Colonic mucosa (tissue), 4 donors: Measurements from ENCODE around the gene PTPRN2. TPM values are rescaled to one million over a fixed set of nuclear protein-coding genes. Genes with fewer than 3 reads are reported as not detected.

Source experiments
- DNase-seq: peaks from one replicate; pipeline ENCODE4 v3.0.0-alpha.2; 2020
- H3K27ac ChIP-seq: fragments of 200-600 bp; one replicate; pipeline ENCODE4 v1.8.0; 2021
- H3K27me3 ChIP-seq: fragments of 200-600 bp; one replicate; pipeline ENCODE4 v1.8.0; 2021
- H3K36me3 ChIP-seq: fragments of 200-600 bp; one replicate; pipeline ENCODE4 v1.8.0; 2021
- H3K4me1 ChIP-seq: fragments of 200-600 bp; one replicate; pipeline ENCODE4 v1.8.0; 2021; ENCODE audit warnings: mild to moderate bottlenecking
- H3K4me3 ChIP-seq: fragments of 200-600 bp; one replicate; pipeline ENCODE4 v1.8.0; 2021
- H3K9ac ChIP-seq, 2 donors: one replicate each; pipeline ENCODE4 v1.7.0; 2013; ENCODE audit warnings: control low read depth in 2 of 2, low read depth in 2 of 2, low read length in 2 of 2
- H3K9me3 ChIP-seq: fragments of 200-600 bp; one replicate; pipeline ENCODE4 v1.8.0; 2021
- CTCF ChIP-seq: fragments of 200-600 bp; IDR thresholded peaks from one replicate; pipeline ENCODE4 v1.8.0; 2022; ENCODE audit warnings: antibody characterized with exemption, mild to moderate bottlenecking
- intact Hi-C: fragments of 100-400 bp; cut with DNase I; formaldehyde crosslinking; loops from one replicate; pipeline ENCODE4 v1.14.1; 2022
- total RNA-seq, 2 donors: library from RNA; stranded (reverse); fragmentation: NEBNext Ultra II Directional in 1 of 2; extraction: Animal tissue kit (Norgen Biotek cat#: 25700) in 1 of 2; gene quantifications; one replicate each; pipeline ENCODE4 v1.2.1, GENCODE V29; 2021
- donor health status: healthy.
- donor health status: DM: no; HTN: no; CAD: no.
- donor health status: DM: no; HTN: no; CAD: no.

The PTPRN2 gene
- total RNA-seq, 2 donors from 2014 or later: 14.7 to 21.6 TPM

GRCh38 chr7:158024351-158024715 lies 563.3 kb downstream of the PTPRN2 start:
- H3K36me3 ChIP-seq: no peaks in the 10 kb centered on the region
- TF ChIP-seq CTCF: no peak
- H3K9ac ChIP-seq: no peak overlapping the region
- no peak overlapping the region for H3K4me3 ChIP-seq
- intact Hi-C loops: no loop called here
- DNase-seq: no peak
- H3K27ac ChIP-seq: no peak overlapping the region
- no peaks in the 10 kb centered on the region for H3K4me1 ChIP-seq
- H3K27me3 ChIP-seq: no peaks in the 10 kb centered on the region
- H3K9me3 ChIP-seq: no peaks in the 10 kb centered on the region

GRCh38 chr7:158023681-158024350 lies 563.8 kb downstream of the PTPRN2 start:
- H3K27ac ChIP-seq: no peak overlapping the region
- H3K27me3 ChIP-seq: no peaks in the 10 kb centered on the region
- no peaks in the 10 kb centered on the region for H3K4me1 ChIP-seq
- intact Hi-C loops: no loop called here
- no peak overlapping the region for H3K4me3 ChIP-seq
- no peak overlapping the region for H3K9ac ChIP-seq
- no peaks in the 10 kb centered on the region for H3K9me3 ChIP-seq
- DNase-seq: no peak
- TF ChIP-seq CTCF: no peak
- H3K36me3 ChIP-seq: no peaks in the 10 kb centered on the region

- intact Hi-C loops: no loop called here
- Histone ChIP-seq H3K36me3 (no peaks in the 10 kb centered on the region), H3K27ac (no peak overlapping the region), H3K4me3 (no peak overlapping the region), H3K9ac (no peak overlapping the region), H3K9me3 (no peaks in the 10 kb centered on the region), H3K27me3 (no peaks in the 10 kb centered on the region), H3K4me1 (no peaks in the 10 kb centered on the region)
- TF ChIP-seq CTCF: no peak
- DNase-seq: no peak
Observed at GRCh38 chr7:158023157-158023556, 564.5 kb downstream of the PTPRN2 start.

- no peak for DNase-seq
- Histone ChIP-seq H3K4me3 (no peak overlapping the region), H3K27me3 (no peaks in the 10 kb centered on the region), H3K36me3 (no peaks in the 10 kb centered on the region), H3K9ac (no peak overlapping the region), H3K4me1 (no peaks in the 10 kb centered on the region), H3K9me3 (no peaks in the 10 kb centered on the region), H3K27ac (no peak overlapping the region)
- intact Hi-C loops: no loop called here
- no peak for TF ChIP-seq CTCF
Observed at GRCh38 chr7:158022601-158023000, 565.0 kb downstream of the PTPRN2 start.

GRCh38 chr7:158021836-158022235 lies 565.8 kb downstream of the PTPRN2 start:
- TF ChIP-seq CTCF: no peak
- no peaks in the 10 kb centered on the region for H3K9me3 ChIP-seq
- intact Hi-C loops: no loop called here

More at GRCh38 chr7:158021836-158022235, 565.8 kb downstream of the PTPRN2 start:
- Histone ChIP-seq H3K36me3 (no peaks in the 10 kb centered on the region), H3K27me3 (no peaks in the 10 kb centered on the region), H3K4me3 (no peak overlapping the region), H3K9ac (no peak overlapping the region), H3K27ac (no peak overlapping the region), H3K4me1 (no peaks in the 10 kb centered on the region)
- DNase-seq: no peak
